H9 (cell line): ENCODE measurements around the gene CAMKK1. TPM values are rescaled to one million over a fixed set of nuclear protein-coding genes. Genes with fewer than 3 reads are reported as not detected.

Source experiments
- DNase-seq: peaks from one replicate; pipeline ENCODE4 v3.0.0-alpha.2; 2017
- H2AFZ ChIP-seq: one replicate; pipeline ENCODE4 v1.6.1; 2013; ENCODE audit warnings: mild to moderate bottlenecking, low read length, control low read depth, moderate library complexity
- H2AK5ac ChIP-seq: 2 replicates; pipeline ENCODE4 v1.6.1; 2013; ENCODE audit warnings: low read length, control low read depth, mixed read lengths; ENCODE audit not compliant: insufficient read length
- H2BK120ac ChIP-seq: one replicate; pipeline ENCODE4 v1.6.1; 2013; ENCODE audit warnings: low read depth, mild to moderate bottlenecking, low read length, control low read depth, inconsistent platforms; ENCODE audit not compliant: poor library complexity, severe bottlenecking
- H2BK12ac ChIP-seq: 2 replicates; pipeline ENCODE4 v1.6.1; 2013; ENCODE audit warnings: low read length, control low read depth, mixed read lengths, low read depth; ENCODE audit not compliant: insufficient read length
- H2BK15ac ChIP-seq: 2 replicates; pipeline ENCODE4 v1.6.1; 2013; ENCODE audit warnings: low read depth, low read length, control low read depth
- H2BK20ac ChIP-seq: one replicate; pipeline ENCODE4 v1.6.1; 2013; ENCODE audit warnings: low read depth, mild to moderate bottlenecking, low read length, control low read depth, inconsistent platforms; ENCODE audit not compliant: poor library complexity, severe bottlenecking
- H2BK5ac ChIP-seq: 2 replicates; pipeline ENCODE4 v1.6.1; 2013; ENCODE audit warnings: low read length, control low read depth, mixed read lengths; ENCODE audit not compliant: insufficient read length
- H3K14ac ChIP-seq: 2 replicates; pipeline ENCODE4 v1.6.1; 2013; ENCODE audit warnings: low read length, control low read depth; ENCODE audit not compliant: insufficient read depth
- H3K18ac ChIP-seq: 2 replicates; pipeline ENCODE4 v1.6.1; 2013; ENCODE audit warnings: low read depth, mild to moderate bottlenecking, mixed read lengths, low read length, control low read depth; ENCODE audit not compliant: insufficient read length
- H3K23ac ChIP-seq: 2 replicates; pipeline ENCODE4 v1.6.1; 2013; ENCODE audit warnings: low read length, control low read depth, mixed read lengths, low read depth; ENCODE audit not compliant: insufficient read length
- H3K23me2 ChIP-seq: 2 replicates; pipeline ENCODE4 v1.6.1; 2013; ENCODE audit warnings: low read depth, mild to moderate bottlenecking, mixed read lengths, low read length, control low read depth; ENCODE audit not compliant: insufficient read length, poor library complexity, severe bottlenecking
- H3K27ac ChIP-seq: 2 replicates; pipeline ENCODE4 v1.5.1; 2013; ENCODE audit warnings: low read length, control low read depth, mixed read lengths, low read depth; ENCODE audit not compliant: insufficient read length
- H3K27me3 ChIP-seq: 2 replicates; pipeline ENCODE4 v1.6.1; 2013; ENCODE audit warnings: low read length, control low read depth, inconsistent platforms; ENCODE audit not compliant: insufficient read depth
- H3K4ac ChIP-seq: 2 replicates; pipeline ENCODE4 v1.6.1; 2013; ENCODE audit warnings: low read depth, mild to moderate bottlenecking, control low read depth, inconsistent platforms, low read length, moderate library complexity
- H3K4me1 ChIP-seq: 2 replicates; pipeline ENCODE4 v1.6.1; 2013; ENCODE audit warnings: low read length, control low read depth, inconsistent platforms; ENCODE audit not compliant: insufficient read depth
- H3K4me2 ChIP-seq: 2 replicates; pipeline ENCODE4 v1.6.1; 2013; ENCODE audit warnings: low read length, control low read depth, mixed read lengths; ENCODE audit not compliant: insufficient read length, insufficient read depth
- H3K56ac ChIP-seq: 2 replicates; pipeline ENCODE4 v1.6.1; 2013; ENCODE audit warnings: low read depth, mild to moderate bottlenecking, mixed read lengths, low read length, control low read depth; ENCODE audit not compliant: insufficient read length
- H3K79me1 ChIP-seq: 2 replicates; pipeline ENCODE4 v1.6.1; 2013; ENCODE audit warnings: low read depth, mild to moderate bottlenecking, moderate library complexity, low read length, control low read depth, inconsistent platforms; ENCODE audit not compliant: insufficient read depth, poor library complexity, severe bottlenecking
- H3K79me2 ChIP-seq: 2 replicates; pipeline ENCODE4 v1.6.1; 2013; ENCODE audit warnings: low read length, control low read depth, inconsistent platforms; ENCODE audit not compliant: insufficient read depth
- H3K9ac ChIP-seq: 2 replicates; pipeline ENCODE4 v1.6.1; 2013; ENCODE audit warnings: low read length, control low read depth, mixed read lengths; ENCODE audit not compliant: insufficient read length; ENCODE audit errors: extremely low read depth
- H3K9me3 ChIP-seq: one replicate; pipeline ENCODE4 v1.6.1; 2013; ENCODE audit warnings: low read depth, low read length, inconsistent platforms; ENCODE audit not compliant: control insufficient read depth
- H3T11ph ChIP-seq: one replicate; pipeline ENCODE4 v1.6.1; 2013; ENCODE audit warnings: mild to moderate bottlenecking, low read length, control low read depth, inconsistent platforms
- H4K20me1 ChIP-seq: one replicate; pipeline ENCODE4 v1.6.1; 2013; ENCODE audit not compliant: control insufficient read depth, insufficient read length, insufficient read depth
- H4K5ac ChIP-seq: 2 replicates; pipeline ENCODE4 v1.6.1; 2013; ENCODE audit warnings: low read depth, mild to moderate bottlenecking, mixed read lengths, low read length, control low read depth; ENCODE audit not compliant: insufficient read length
- H4K8ac ChIP-seq: replicated peaks from 2 replicates; pipeline ENCODE4 v1.6.1; 2013; ENCODE audit warnings: low read length, control low read depth, mixed read lengths, low read depth; ENCODE audit not compliant: insufficient read length
- H4K91ac ChIP-seq: 2 replicates; pipeline ENCODE4 v1.6.1; 2013; ENCODE audit warnings: low read depth, mild to moderate bottlenecking, moderate library complexity, mixed read lengths, low read length, control low read depth; ENCODE audit not compliant: insufficient read length
- H3K27ac Mint-ChIP-seq, 3 experiments: 2 replicates in 2 of 3; 3 replicates in 1 of 3; pipeline ENCODE4 v1.8.0; 2020 to 2021; ENCODE audit warnings: mixed read lengths in 3 of 3, mild to moderate bottlenecking in 1 of 3, moderate library complexity in 1 of 3
- H3K27me3 Mint-ChIP-seq: 2 replicates; pipeline ENCODE4 v1.8.0; 2021; ENCODE audit warnings: low read depth, mild to moderate bottlenecking, moderate library complexity, mixed read lengths
- H3K36me3 Mint-ChIP-seq, 3 experiments: 2 replicates in 2 of 3; 3 replicates in 1 of 3; pipeline ENCODE4 v1.8.0; 2020 to 2021; ENCODE audit warnings: low read depth in 3 of 3, mixed read lengths in 3 of 3; ENCODE audit not compliant: insufficient read depth in 1 of 3
- H3K4me1 Mint-ChIP-seq, 2 experiments: 2 replicates each; pipeline ENCODE4 v1.8.0; 2020; ENCODE audit warnings: mixed read lengths in 2 of 2
- H3K4me3 Mint-ChIP-seq, 2 experiments: 2 replicates in 1 of 2; 3 replicates in 1 of 2; pipeline ENCODE4 v1.8.0; 2020 to 2021; ENCODE audit warnings: mild to moderate bottlenecking in 2 of 2, mixed read lengths in 2 of 2, moderate library complexity in 1 of 2
- H3K9me3 Mint-ChIP-seq, 2 experiments: 2 replicates in 1 of 2; 3 replicates in 1 of 2; pipeline ENCODE4 v1.8.0; 2020; ENCODE audit warnings: mild to moderate bottlenecking in 2 of 2, mixed read lengths in 2 of 2, moderate library complexity in 1 of 2
- CTCF ChIP-seq: fragments of 200-600 bp; sonication (generic); conservative IDR thresholded peaks from 3 replicates; pipeline ENCODE4 v1.8.0; 2021; ENCODE audit warnings: antibody characterized with exemption, mild to moderate bottlenecking
- WGBS: extraction: QIAGEN DNeasy Blood & Tissue Kit; methylation state at CpG from one replicate; pipeline ENCODE4 v1.1.7; 2013; ENCODE audit warnings: missing lambda C conversion rate, low lambda C conversion rate, mixed read lengths; ENCODE audit not compliant: insufficient read length; ENCODE audit errors: extremely low coverage; 5-methylcytosine and 5-hydroxymethylcytosine counted together
- total RNA-seq: library from RNA; stranded (reverse); gene quantifications from 2 replicates; pipeline ENCODE4 v1.2.1, GENCODE V29; 2021

CAMKK1 gene
- total RNA-seq, 1 experiment from 2014 or later: 6.7 TPM

- no peaks in the 10 kb centered on the region for H3K27me3 ChIP-seq
- DNase-seq: no peak
- H3K23ac ChIP-seq: no peak overlapping the region
- H3K4ac ChIP-seq: no peak overlapping the region
- no peak overlapping the region for H2BK120ac ChIP-seq
- H3K9me3 Mint-ChIP-seq: no peaks in the 10 kb centered on the region
- H3K4me2 ChIP-seq: no peak overlapping the region
- no peak overlapping the region for H3K27ac Mint-ChIP-seq
- no peak overlapping the region for H3T11ph ChIP-seq
- no CpG with 5 or more reads among the region's 7 CpGs for WGBS
- no peak overlapping the region for H2AK5ac ChIP-seq
- peaks cover 1 to 12% (median 4%) of the 10 kb centered on the region in 3 experiments; a peak in 6 of 7 replicates for H3K36me3 Mint-ChIP-seq
- no peaks in the 10 kb centered on the region for H3K4me1 ChIP-seq
- no peak overlapping the region for H3K14ac ChIP-seq
- no peaks in the 10 kb centered on the region for H3K23me2 ChIP-seq
- H4K20me1 ChIP-seq: no peaks in the 10 kb centered on the region
- H3K4me1 Mint-ChIP-seq: peaks cover 6 to 13% of the 10 kb centered on the region in 2 experiments; a peak in 3 of 4 replicates
- H3K4me3 Mint-ChIP-seq: no peak overlapping the region; a peak in 1 of 5 replicates
- H3K18ac ChIP-seq: no peak overlapping the region
- no peak overlapping the region for H4K91ac ChIP-seq
- no peaks in the 10 kb centered on the region for H3K79me1 ChIP-seq
- no peaks in the 10 kb centered on the region for H3K79me2 ChIP-seq
- H3K27me3 Mint-ChIP-seq: 0 out of 2 replicates have a peak, but pooled peaks cover 2% of the 10 kb centered on the region
- no peaks in the 10 kb centered on the region for H3K9me3 ChIP-seq
- no peak overlapping the region for H2BK5ac ChIP-seq
- H2BK15ac ChIP-seq: no peak overlapping the region
- H4K8ac ChIP-seq: no peak overlapping the region
- no peak overlapping the region for H3K56ac ChIP-seq
- H2AFZ ChIP-seq: no peak overlapping the region
- no peak overlapping the region for H4K5ac ChIP-seq
- H2BK12ac ChIP-seq: no peak overlapping the region
- H3K9ac ChIP-seq: no peak overlapping the region
- no peak for TF ChIP-seq CTCF
- no peak overlapping the region for H3K27ac ChIP-seq
- no peak overlapping the region for H2BK20ac ChIP-seq
These were observed 11.9 kb downstream of the CAMKK1 start for GRCh38 chr17:3880983-3881382.
